Measurements from ENCODE around the gene SLIT1.

DNA sequence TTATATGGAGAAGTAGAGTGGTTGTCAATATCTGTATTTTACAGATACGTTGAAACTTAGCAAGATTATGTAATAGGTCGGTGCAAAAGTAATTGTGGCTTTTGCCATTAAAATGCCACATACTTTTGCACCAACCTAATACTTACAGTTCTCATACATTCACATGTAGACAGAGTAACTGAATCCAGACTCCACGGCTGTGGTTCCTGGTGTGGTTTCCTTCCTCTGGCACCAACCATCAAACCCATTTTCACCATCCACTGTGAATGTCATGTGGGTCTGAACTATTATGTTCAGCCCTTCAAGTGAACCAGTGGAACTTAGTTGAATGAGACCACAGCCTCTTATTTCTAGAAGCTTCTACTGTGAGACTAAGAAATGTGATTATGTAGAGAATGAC lies 31.5 kb upstream of the SLIT1 start:
- TF ChIP-seq, protein P1, sequence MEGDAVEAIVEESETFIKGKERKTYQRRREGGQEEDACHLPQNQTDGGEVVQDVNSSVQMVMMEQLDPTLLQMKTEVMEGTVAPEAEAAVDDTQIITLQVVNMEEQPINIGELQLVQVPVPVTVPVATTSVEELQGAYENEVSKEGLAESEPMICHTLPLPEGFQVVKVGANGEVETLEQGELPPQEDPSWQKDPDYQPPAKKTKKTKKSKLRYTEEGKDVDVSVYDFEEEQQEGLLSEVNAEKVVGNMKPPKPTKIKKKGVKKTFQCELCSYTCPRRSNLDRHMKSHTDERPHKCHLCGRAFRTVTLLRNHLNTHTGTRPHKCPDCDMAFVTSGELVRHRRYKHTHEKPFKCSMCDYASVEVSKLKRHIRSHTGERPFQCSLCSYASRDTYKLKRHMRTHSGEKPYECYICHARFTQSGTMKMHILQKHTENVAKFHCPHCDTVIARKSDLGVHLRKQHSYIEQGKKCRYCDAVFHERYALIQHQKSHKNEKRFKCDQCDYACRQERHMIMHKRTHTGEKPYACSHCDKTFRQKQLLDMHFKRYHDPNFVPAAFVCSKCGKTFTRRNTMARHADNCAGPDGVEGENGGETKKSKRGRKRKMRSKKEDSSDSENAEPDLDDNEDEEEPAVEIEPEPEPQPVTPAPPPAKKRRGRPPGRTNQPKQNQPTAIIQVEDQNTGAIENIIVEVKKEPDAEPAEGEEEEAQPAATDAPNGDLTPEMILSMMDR (IDR thresholded peaks at IDR 0.05; ENCODE audit: poor library complexity, severe bottlenecking), result no peak
- TF ChIP-seq REST (IDR thresholded peaks at IDR 0.05; ENCODE audit: borderline replicate concordance) (no peak), RAD21 (conservative IDR thresholded peaks at IDR 0.05) (no peak), POLR2AphosphoS5 (IDR thresholded peaks at IDR 0.05) (no peak), EP300 (conservative IDR thresholded peaks at IDR 0.05; ENCODE audit: poor library complexity, severe bottlenecking) (no peak), EZH2 (IDR thresholded peaks at IDR 0.05; ENCODE audit: borderline replicate concordance, insufficient read depth, low read length, poor library complexity, severe bottlenecking) (no peak), MXI1 (conservative IDR thresholded peaks at IDR 0.05; ENCODE audit: poor library complexity, severe bottlenecking) (no peak)

Data from neural cell (in vitro differentiated cells).